Mesendoderm (in vitro differentiated cells): ENCODE measurements around the gene KBTBD6. TPM values are rescaled to one million over a fixed set of nuclear protein-coding genes. Genes with fewer than 3 reads are reported as not detected.

Experiments
- DNase-seq: peaks from one replicate; pipeline ENCODE4 v3.0.0; 2013
- H2AK5ac ChIP-seq: 2 replicates; pipeline ENCODE4 v1.6.1; 2013; ENCODE audit warnings: low read length, inconsistent platforms
- H2BK120ac ChIP-seq: 2 replicates; pipeline ENCODE4 v1.6.1; 2013; ENCODE audit warnings: low read depth, mild to moderate bottlenecking, low read length, moderate library complexity, mixed read lengths
- H2BK15ac ChIP-seq: replicated peaks from 2 replicates; pipeline ENCODE4 v1.6.1; 2013; ENCODE audit warnings: low read depth, mild to moderate bottlenecking, moderate library complexity
- H2BK5ac ChIP-seq: 2 replicates; pipeline ENCODE4 v1.6.1; 2013; ENCODE audit warnings: low read length, inconsistent platforms
- H3K18ac ChIP-seq: 2 replicates; pipeline ENCODE4 v1.6.1; 2013; ENCODE audit warnings: mild to moderate bottlenecking, low read length, mixed read lengths
- H3K23ac ChIP-seq: one replicate; pipeline ENCODE4 v1.6.1; 2013; ENCODE audit warnings: low read length
- H3K27ac ChIP-seq: 2 replicates; pipeline ENCODE4 v1.5.1; 2013; ENCODE audit warnings: low read depth, mild to moderate bottlenecking, inconsistent platforms, low read length, moderate library complexity
- H3K27me3 ChIP-seq: 2 replicates; pipeline ENCODE4 v1.6.1; 2013; ENCODE audit warnings: low read length, control low read depth, mild to moderate bottlenecking, inconsistent platforms; ENCODE audit not compliant: insufficient read depth, poor library complexity
- H3K36me3 ChIP-seq: 2 replicates; pipeline ENCODE4 v1.6.1; 2013; ENCODE audit warnings: low read length, inconsistent platforms; ENCODE audit not compliant: control insufficient read depth, insufficient read depth
- H3K4ac ChIP-seq: one replicate; pipeline ENCODE4 v1.6.1; 2013; ENCODE audit warnings: low read depth, mild to moderate bottlenecking, low read length, moderate library complexity
- H3K4me1 ChIP-seq: 2 replicates; pipeline ENCODE4 v1.6.1; 2013; ENCODE audit warnings: low read depth, low read length, inconsistent platforms; ENCODE audit not compliant: control insufficient read depth
- H3K4me2 ChIP-seq: 2 replicates; pipeline ENCODE4 v1.6.1; 2013; ENCODE audit warnings: low read length
- H3K4me3 ChIP-seq: 2 replicates; pipeline ENCODE4 v1.5.1; 2013; ENCODE audit warnings: mild to moderate bottlenecking, low read length
- H3K56ac ChIP-seq: one replicate; pipeline ENCODE4 v1.6.1; 2013; ENCODE audit warnings: low read length
- H3K79me1 ChIP-seq: 2 replicates; pipeline ENCODE4 v1.6.1; 2013; ENCODE audit warnings: low read length, inconsistent platforms
- H3K79me2 ChIP-seq: 2 replicates; pipeline ENCODE4 v1.6.1; 2013; ENCODE audit warnings: mild to moderate bottlenecking, low read length; ENCODE audit not compliant: control insufficient read depth, insufficient read depth
- H3K9ac ChIP-seq: 2 replicates; pipeline ENCODE4 v1.6.1; 2013; ENCODE audit warnings: low read length, inconsistent platforms
- H4K5ac ChIP-seq: one replicate; pipeline ENCODE4 v1.6.1; 2013; ENCODE audit warnings: low read length
- H4K8ac ChIP-seq: one replicate; pipeline ENCODE4 v1.6.1; 2013; ENCODE audit warnings: low read depth, mild to moderate bottlenecking, control low read depth, low read length, moderate library complexity
- WGBS: extraction: QIAGEN DNeasy Blood & Tissue Kit; methylation state at CpG from one replicate; pipeline ENCODE4 v1.1.7; 2013; ENCODE audit warnings: low lambda C conversion rate, missing lambda C conversion rate; ENCODE audit not compliant: insufficient coverage; ENCODE audit errors: extremely low coverage; 5-methylcytosine and 5-hydroxymethylcytosine counted together
- small RNA-seq: library from polyadenylated mRNA; stranded (forward); fragments of <200 nt; extraction: miRNeasy Mini kit (QIAGEN cat#:217004); gene quantifications from one replicate; pipeline ENCODE3, GENCODE V24; 2013; ENCODE audit not compliant: insufficient read depth

KBTBD6 gene

DNA sequence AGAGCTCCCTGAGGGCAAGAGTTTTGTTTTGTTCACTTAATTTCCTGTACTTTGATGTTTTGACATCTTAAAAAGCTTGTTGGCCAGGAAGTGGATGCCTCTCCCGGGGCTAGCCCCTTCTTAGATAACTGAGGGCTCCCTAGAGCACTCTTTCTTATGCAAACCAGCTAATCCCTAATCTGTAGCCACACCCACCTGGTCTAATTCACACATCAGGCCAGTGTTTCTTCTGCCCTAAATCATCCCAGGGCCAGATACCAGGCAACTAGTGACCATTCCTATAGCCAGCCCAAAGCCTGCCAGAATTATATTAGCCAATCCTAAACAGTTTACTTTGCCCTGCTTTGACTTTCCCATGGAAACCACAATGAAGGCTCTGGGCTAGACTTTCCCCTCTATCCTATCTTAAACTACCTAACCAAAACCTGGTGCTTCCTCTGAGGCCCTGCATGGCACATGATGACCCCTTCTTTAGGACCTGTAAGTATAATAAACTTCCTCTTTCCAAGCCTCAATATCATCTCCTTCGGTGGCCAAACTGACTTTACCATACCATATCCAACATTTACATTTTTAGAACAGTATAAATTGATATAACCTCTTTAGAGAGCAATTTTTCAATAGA lies 46.5 kb downstream of the KBTBD6 start:
- no peak overlapping the region for H3K4ac ChIP-seq
- H3K79me1 ChIP-seq = no peaks in the 10 kb centered on the region
- H4K8ac ChIP-seq = no peak overlapping the region
- H3K9ac ChIP-seq = no peak overlapping the region
- H3K4me2 ChIP-seq = no peak overlapping the region
- no peaks in the 10 kb centered on the region for H3K36me3 ChIP-seq
- H4K5ac ChIP-seq = no peak overlapping the region
- no peak overlapping the region for H2BK5ac ChIP-seq
- H2BK120ac ChIP-seq = no peak overlapping the region
- H3K18ac ChIP-seq = no peak overlapping the region
- H2BK15ac ChIP-seq = no peak overlapping the region
- DNase-seq = peak; percentile 77
- H3K4me3 ChIP-seq = no peak overlapping the region
- no peaks in the 10 kb centered on the region for H3K27me3 ChIP-seq
- H3K4me1 ChIP-seq = no peaks in the 10 kb centered on the region
- H3K56ac ChIP-seq = no peak overlapping the region
- H3K27ac ChIP-seq = no peak overlapping the region
- H3K79me2 ChIP-seq = no peaks in the 10 kb centered on the region
- no peak overlapping the region for H2AK5ac ChIP-seq
- no peak overlapping the region for H3K23ac ChIP-seq
- no CpG with 5 or more reads among the region's 2 CpGs for WGBS

DNA sequence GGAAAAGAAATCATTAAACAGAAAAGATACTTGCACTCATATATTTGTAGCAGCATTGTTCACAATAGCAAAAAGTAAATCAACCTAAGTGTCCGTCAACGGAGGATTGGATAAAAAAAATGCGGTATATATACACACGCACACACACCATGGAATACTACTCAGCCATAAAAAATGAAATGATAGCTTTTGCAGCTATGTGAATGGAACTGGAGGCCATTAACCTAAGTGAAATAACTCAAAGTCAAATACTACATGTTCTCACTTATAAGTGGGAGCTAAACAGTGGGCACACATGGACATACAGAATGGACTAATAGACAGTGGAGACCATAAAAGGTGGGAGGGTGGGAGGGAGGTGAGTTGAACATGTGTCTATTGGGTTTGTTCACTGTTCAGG lies 52.9 kb downstream of the KBTBD6 start:
- no peak for DNase-seq
- Histone ChIP-seq H3K4me1 (no peaks in the 10 kb centered on the region), H3K36me3 (peaks cover 2% of the 10 kb centered on the region)

More for the DNA sequence above, 52.9 kb downstream of the KBTBD6 start:
- no peak overlapping the region for H4K8ac ChIP-seq
- no peaks in the 10 kb centered on the region for H3K79me2 ChIP-seq
- H3K79me1 ChIP-seq = no peaks in the 10 kb centered on the region
- no peak overlapping the region for H3K27ac ChIP-seq
- no peak overlapping the region for H2BK120ac ChIP-seq
- H3K23ac ChIP-seq = no peak overlapping the region
- H4K5ac ChIP-seq = no peak overlapping the region
- no peak overlapping the region for H3K56ac ChIP-seq
- no peak overlapping the region for H3K4me3 ChIP-seq
- H3K18ac ChIP-seq = no peak overlapping the region
- no peak overlapping the region for H3K4me2 ChIP-seq
- no peak overlapping the region for H2BK15ac ChIP-seq
- H3K4ac ChIP-seq = no peak overlapping the region
- H3K27me3 ChIP-seq = no peaks in the 10 kb centered on the region
- no peak overlapping the region for H3K9ac ChIP-seq
- no CpG with 5 or more reads among the region's 4 CpGs for WGBS
- H2BK5ac ChIP-seq = no peak overlapping the region
- no peak overlapping the region for H2AK5ac ChIP-seq

Small RNA genes lying within 50 kb of the gene (small RNA-seq; reads per million reads assigned to genes)
- gene MIR3168 (not detected), gene RN7SL597P (not detected)
